Measurements from ENCODE around the gene C2orf68.
"Not testable (repeated sequence)": the region's sequence is repeated elsewhere in the genome, so short reads cannot be mapped to it uniquely, and the experiment has no call there.

The C2orf68 gene

DNA sequence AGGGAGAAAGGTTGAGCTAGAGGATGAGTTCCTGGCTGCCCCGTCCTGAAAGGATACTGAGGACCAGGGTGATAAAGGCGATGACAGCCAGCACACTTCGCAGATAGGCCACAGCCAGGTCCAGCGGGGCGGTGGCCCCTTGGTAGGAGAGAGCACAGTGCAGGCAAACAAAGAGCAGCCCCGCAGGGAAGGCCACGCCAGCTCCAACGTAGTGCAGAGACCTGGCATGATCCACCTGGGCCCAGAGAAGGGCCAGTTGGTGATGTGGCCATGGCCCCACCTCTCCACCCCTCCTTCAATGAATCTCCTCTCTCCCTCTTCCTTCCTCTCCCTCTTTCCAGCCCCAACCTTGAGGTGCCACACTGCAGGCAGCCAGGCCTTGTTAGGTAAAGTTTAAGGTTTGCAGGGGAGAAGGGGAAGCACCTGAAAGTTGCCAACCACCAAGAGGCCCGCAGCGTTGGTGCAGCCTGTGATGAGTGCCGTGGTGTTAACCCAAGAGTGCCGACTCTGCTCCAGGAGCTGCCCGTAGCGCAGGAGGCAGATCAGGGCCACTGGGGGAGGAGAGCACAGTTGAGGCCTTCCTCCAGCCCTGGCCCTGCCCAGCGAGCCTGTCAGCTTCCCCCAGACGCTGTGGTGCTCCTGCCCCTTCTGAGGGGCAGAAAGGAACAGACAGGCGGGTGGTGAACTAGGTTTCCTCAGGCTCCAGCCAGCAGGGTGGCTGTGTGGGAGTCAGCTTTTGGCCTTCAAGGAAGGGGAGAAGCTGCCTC is 12.2 kb downstream of the C2orf68 start:
- DNase-seq (ENCODE audit: low read depth, low spot score), result no peak

DNA sequence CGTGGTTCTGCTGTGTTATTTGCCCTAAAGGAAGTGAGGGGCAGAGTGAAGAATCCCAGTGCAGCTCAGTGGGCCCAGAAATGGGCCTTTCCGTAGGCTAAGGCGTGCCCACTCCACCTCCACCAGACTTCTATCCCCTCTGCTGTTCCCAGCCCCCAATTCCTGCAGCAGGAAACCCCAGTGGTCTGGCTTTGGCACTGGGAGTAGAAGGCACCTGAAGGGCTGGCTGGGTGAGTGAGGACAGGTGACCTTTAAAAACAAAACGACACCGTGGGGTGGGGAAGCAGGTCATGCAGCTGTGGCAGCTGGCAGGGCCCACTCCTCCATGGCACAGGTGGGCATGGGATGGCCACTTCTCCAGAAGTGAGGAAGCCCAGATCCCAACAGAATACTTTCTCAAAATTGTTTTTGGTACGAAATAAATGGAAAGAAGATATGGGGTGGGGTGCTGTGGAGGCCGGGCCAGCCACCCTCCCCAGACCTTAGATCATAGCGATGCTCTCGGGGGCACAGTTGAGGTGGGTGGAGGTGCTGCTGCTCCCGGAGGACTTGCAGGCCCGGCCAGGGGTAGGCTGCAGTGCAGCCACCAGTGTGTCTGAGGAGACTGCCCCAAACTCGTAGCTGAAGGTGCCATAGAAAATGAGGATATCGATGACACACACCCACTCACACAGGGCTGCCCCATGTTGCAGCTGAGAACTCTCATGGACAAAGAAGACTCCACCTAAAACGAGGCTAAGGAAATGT is 13.1 kb downstream of the C2orf68 start:
- DNase-seq (ENCODE audit: low read depth, low spot score), result no peak

DNA sequence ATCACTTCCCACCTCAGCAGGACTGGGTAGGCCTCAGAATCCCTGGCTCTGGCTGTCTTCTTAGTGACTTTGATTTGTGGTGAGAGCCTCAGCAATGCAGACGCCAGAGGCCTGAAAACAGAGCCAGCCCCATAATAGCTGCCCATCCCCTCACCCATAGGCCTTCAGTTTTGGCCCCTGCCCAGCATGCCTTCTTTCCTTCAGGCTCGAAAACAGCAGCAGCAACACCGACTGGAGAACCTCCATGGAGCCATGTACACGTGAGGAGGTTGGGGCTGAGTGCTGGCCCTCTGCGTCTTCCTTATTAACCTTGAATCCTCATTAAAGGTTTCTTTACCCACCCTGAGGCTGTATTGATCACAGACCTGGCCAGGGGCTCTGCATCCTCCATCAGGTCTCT is 14.6 kb downstream of the C2orf68 start:
- DNase-seq (ENCODE audit: low read depth, low spot score), result no peak

DNA sequence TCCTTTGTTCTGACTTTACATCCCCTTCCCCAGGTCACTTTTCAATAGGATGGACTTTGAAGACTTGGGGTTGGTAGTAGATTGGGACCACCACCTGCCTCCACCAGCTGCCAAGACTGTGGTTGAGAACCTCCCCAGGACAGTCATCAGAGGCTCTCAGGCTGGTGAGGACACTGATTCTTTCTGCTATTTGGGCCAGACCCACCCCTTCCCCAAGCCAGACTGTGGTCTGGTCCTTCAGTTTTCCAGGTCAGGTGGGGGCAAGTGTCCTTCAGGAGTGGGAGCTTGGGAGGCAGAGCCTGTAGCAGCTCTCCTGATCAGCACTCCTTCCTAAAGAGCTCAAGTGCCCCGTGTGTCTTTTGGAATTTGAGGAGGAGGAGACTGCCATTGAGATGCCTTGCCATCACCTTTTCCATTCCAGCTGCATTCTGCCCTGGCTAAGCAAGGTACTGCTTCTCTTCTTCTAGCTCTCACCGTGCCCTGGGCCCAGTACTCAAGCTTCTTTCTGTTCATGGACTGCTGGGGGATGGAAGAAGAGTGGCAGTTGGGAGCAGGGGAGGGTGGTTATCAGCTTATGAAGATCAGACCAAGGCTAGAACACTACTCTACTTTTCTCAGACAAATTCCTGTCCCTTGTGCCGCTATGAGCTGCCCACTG is 15.3 kb downstream of the C2orf68 start:
- no peak for DNase-seq (ENCODE audit: low read depth, low spot score)

DNA sequence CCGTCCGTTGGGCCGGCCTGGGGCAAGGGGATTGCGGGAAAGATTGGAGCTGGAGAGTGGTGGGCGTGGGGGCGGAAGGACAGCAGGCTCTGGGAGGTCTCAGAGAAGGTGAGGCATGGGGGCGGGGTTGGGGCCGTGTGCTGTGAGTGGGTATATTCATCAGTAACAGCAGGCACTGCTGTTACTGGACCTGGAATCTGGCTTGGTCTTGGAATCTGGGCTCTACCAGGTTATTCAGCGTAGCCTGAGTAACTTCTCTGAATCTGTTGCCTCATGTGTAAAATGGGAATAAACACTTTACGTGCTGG is 15.9 kb downstream of the C2orf68 start:
- DNase-seq (ENCODE audit: low read depth, low spot score), result no peak

DNA sequence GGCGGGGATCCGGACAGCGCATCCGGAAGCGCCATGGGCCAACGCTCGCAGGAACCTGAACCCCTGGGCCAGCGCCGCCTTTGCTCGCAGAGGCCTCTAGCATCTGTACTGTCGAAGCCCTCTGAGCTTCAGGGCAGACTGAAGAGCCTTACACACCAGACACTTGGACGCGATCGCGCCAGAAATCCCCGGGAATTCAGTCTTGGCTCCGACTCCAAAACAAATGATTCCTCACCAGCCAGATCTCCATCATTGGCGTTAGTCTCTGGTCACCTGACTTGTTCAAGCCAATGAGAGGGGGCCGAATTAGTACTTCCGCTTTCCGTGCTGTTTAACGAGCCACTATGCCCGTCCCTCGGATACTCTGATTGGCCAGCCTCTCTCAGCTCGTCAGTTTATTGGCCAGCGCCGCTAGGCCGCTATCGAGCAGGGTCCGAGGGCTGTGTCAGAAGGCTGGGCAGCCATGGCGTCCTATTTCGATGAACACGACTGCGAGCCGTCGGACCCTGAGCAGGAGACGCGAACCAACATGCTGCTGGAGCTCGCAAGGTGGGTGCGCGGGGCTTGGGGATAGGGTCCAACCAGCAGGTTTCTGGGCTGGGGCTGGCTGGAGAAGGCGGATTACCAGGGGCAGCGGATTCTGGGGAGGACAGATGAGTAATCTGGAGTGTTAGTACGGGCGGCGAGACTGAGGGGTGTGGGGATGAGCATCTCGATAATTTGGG is 16.4 kb downstream of the C2orf68 start, which contains the start of gene RNF181:
RNF181 (plus strand) TSS at position 445 of the 725 bp plus-strand sequence; CDS start at position 464, 19 bp downstream.
- DNase-seq (ENCODE audit: low read depth, low spot score), result peak; percentile 74

DNA sequence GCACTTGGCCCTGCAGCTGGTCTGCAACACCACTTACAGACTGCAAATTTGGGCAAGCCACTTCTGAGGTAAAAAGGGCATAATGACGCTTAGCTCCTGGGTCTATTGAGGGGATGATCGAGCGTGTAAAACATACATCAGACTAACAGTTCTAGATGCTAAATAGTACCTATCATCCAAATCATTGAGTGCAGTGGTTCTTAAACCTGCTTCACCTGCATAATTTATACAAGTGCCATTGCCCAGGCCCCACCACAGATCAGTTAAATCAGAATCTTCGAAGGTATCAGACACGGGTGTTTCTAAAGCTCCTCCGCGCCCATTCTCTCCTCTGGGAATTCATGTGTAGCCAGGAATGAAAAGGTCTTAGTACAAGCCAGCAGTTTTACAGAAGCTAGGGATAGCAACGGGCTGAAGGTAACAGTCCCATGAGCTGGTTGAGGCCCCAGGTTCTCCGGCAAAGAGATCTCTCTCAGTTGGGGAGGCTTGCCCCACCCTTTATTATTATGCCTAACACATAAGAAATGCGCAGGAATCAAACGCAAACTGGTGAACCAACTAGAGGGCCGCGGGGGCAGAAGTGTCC is 17.1 kb downstream of the C2orf68 start:
- no peak for DNase-seq (ENCODE audit: low read depth, low spot score)

DNA sequence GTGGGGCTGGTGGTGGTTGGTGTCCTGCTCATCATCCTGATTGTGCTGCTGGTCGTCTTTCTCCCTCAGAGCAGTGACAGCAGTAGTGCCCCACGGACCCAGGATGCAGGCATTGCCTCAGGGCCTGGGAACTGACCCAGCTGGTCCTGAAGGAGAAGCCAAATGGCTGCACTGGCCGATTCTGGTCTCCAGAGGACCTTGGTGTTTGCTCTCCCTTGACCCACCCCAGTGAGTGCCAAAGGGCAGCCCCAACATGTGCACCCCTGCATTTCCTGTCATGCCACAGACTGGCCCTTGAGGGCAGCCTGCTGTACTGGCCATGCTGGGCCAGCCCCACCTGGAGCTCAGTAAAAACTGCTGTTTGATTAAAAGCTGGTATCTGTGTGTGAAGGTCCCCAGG is 18.8 kb downstream of the C2orf68 start:
- DNase-seq (ENCODE audit: low read depth, low spot score), result no peak

DNA sequence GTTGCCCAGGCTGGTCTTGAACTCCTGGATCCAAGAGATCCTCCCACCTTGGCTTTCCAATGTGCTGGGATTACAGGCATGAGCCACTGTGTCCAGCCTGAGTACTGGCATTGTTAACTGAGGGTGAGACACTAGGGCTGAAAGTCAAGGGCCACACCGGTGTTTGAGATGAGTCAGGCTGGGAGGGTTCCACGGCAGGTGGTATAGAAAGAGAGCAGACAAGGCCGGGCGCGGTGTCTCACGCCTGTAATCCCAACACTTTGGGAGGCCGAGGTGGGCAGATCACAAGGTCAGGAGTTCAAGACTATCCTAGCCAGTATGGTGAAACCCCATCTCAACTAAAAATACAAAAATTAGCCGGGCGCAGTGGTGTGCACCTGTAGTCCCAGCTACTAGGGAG is 19.6 kb downstream of the C2orf68 start:
- not testable (repeated sequence) for DNase-seq (ENCODE audit: low read depth, low spot score)

DNA sequence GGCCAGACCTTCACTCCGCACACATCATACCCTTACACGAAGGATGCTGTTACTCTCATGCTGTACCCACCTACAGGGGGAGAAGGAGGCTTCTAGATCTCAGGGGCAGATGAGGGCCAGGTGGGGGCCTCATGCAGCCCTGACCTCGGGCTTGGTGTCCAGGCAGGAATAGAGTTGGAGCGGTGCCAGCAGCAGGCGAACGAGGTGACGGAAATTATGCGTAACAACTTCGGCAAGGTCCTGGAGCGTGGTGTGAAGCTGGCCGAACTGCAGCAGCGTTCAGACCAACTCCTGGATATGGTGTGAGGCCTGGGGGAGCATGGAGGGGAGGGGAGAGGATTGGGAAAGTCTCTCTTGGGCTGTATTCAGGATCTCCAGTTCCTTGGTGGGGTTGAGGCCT is 20.3 kb downstream of the C2orf68 start:
- no peak for DNase-seq (ENCODE audit: low read depth, low spot score)

DNA sequence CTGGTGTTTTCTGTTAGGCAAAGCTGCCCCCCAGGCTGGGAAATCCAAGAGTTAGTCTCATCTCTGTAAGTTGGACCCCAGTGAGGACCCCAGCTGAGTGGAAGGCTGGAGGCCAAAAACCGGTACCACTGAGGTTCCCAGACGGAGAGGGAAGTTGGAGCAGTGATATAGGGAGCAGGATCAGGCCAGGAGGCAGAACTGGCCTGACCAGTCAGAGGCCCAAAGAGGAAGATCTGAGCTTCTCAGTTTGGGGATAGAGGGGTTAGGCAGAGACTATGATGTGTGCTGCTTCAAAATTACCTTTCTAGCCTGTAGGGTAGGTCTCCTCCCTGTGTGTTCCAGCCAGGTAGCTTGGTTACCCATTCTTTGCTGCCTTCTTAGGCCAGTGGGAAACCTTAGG is 20.9 kb downstream of the C2orf68 start:
- no peak for DNase-seq (ENCODE audit: low read depth, low spot score)

DNA sequence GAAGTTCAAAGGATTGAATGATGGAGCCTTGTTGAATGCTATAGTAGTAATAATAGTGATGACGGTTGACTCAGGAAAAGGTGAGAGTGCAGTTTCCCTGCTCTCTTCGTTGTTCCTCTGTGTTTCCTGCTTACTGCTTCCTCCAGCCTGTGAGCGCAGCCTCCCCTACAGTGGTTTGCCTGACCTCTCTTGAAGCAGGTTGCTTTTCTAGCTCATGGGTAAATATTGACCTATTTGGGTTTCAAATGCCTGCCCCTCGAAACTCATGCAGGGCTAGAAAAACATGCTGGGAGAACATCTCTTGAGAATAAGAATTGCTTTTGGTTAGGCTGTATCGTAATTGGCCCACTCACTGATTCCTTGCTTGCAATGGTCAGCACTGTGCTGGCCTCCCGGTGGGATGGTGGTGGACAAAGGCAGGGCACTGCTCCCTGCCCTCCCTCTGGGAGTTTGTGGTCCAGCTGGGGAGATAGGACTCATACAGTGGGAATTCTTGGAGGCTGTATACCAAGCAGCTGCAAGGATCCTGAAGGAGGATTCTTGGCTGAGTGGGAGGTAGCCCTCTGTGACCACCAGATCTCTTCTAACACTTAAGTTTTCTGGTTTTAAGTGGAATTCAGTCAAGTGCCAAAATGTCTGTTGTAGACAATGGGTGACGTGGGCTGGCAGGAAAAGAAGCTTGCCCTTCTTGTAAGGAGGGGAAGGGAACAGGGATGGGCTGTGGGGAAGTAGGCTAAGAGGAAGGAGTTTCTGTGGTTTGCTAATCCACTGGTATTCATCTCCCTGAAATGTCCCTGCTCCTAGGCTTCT is 21.7 kb downstream of the C2orf68 start:
- no peak for DNase-seq (ENCODE audit: low read depth, low spot score)

DNA sequence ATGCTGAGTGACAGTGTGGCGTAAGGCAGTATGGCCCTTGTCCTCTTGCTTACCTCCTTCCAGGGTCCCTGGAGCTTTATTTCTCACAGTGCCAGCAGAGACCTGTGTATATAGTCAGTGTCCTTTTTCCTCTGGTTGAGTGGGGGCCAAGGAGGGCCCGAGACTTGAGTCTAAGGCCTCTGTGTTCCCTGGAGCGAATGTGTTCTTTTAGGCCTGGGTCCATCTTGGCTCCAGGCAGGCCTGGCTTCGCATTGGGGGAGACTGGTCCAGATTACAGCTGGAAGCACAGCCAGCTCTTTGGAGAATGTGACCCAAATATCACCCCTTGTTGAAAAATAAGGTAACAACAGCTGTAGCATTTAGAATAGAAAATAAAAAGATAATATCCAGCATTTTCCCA is 22.7 kb downstream of the C2orf68 start:
- no peak for DNase-seq (ENCODE audit: low read depth, low spot score)

DNA sequence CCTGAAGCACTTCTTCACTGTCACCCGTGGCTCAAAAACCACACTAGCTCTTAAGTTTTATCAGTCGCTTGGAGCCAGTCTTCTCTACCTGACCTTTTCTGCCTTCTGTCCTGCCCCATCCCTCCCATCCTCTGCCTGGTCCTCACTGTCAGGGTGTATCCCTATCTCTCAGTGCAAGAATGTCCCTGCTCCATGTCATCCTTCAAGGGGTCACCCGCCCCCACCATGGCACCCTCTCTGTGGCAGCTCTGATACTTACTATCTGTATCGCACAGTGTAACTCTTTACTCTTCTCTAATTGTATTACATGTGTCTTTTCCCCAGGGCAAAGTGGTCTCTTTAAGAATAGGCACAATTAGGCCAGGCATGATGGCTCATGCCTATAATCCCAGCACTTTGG is 23.2 kb downstream of the C2orf68 start:
- DNase-seq (ENCODE audit: low read depth, low spot score), result no peak

DNA sequence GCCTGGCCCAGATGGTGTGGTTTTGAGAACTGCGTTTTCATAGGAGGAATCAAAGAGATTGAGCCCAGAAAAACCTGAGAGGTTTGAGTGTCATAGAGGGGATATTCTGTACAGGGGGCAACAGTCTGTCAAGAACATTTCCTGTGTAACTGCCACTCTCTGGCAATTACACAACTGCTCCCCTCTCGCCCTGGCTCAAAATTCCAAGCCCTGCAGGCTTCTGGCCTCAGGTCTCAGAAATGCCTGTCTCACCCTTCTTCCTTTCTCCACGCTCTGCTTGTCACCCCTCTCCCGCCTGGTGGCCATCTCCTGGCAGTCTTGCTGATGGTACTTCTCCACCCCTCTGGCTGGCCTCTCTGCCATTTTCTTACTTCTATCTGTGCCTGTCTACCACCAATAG is 23.6 kb downstream of the C2orf68 start:
- DNase-seq (ENCODE audit: low read depth, low spot score), result no peak

DNA sequence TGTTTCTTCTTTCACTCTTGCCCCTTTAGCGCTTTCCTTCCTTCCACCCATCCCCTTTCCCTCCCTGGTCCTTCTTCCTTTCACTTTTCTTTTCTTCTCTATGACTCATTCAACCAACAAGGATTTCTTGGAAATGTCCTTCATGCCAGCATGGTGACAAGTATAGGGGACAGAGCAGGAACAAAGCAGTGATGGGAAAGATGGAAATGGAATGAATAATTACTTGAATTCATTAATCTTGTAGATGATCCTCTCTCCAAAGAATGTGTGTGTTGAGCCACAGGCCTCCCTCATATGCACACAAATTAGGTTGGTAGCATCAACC is 26.1 kb downstream of the C2orf68 start:
- no peak for DNase-seq (ENCODE audit: low read depth, low spot score)

DNA sequence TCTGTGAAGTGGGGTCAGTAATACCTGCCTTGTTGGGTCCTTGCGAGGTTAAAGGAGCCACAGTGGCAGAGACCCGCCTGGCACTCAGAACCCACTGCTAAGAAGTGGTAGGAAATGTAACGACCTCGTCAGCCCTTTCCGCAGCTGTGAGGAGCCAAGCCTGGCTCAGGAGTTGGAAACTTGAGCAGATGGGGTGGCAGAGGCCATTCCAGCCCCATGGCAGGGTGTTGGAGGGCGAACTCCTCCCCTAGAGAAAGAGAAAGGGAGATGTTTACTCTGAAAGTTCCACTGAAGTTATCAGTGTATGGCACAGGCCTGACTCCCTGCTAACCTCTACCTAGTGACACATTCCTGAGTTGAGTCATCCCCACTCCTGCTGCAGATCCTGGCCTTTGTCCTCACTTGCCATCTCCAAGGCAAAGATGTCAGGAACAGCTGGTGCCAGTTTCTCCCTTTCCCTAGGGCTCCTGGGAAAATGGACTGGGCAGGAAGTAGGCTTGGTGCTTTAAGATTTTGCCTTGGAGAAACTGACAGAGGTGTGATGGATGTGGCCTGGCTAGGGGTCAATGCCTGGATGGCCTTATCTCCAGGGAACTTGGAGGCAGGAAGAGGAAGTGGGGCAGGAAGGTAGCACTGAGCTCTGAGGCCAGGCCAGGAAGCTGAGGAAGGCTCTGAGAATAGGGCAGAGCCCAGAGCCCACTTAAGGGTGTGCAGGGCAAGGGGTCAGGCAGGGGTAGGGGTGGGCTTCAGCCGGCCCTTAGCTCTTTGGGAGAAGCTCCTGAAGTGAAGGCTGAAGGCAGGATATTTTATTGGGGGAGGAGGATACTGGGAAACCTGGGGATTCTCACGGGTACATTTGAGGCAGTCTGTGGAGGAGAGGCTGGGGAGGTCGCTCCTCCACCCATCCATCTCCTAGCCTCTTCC is 26.7 kb downstream of the C2orf68 start:
- no peak for DNase-seq (ENCODE audit: low read depth, low spot score)

DNA sequence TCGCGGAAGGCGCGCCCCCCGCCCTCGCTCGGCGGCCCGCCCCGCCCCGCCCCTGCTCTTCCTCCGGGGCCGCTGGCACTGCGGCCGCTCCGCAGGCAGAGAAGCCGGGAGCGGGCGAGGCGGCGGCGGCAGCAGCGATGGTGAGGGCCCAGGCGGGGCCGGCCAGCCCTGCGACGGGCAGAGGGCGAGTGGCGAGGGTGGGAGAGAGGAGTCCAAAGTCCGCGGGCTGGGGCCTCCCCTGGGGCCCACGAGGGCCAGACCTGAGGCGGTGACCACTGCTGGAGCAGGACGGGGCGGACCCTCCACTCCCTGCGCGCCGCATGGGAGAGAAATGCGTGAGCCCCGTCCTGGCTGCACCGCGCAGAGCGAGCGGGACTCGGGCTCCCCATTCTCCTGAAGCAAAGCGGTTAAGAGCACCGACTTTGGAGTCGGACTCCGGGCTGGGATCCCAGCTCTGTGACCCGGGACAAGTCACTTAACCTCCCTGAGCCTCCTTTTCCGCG is 27.5 kb downstream of the C2orf68 start, which contains the start of gene VAMP5:
VAMP5 (plus strand) TSS at position 78 of the 503 bp plus-strand sequence; CDS start at position 138, 60 bp downstream.
- DNase-seq (ENCODE audit: low read depth, low spot score), result no peak

DNA sequence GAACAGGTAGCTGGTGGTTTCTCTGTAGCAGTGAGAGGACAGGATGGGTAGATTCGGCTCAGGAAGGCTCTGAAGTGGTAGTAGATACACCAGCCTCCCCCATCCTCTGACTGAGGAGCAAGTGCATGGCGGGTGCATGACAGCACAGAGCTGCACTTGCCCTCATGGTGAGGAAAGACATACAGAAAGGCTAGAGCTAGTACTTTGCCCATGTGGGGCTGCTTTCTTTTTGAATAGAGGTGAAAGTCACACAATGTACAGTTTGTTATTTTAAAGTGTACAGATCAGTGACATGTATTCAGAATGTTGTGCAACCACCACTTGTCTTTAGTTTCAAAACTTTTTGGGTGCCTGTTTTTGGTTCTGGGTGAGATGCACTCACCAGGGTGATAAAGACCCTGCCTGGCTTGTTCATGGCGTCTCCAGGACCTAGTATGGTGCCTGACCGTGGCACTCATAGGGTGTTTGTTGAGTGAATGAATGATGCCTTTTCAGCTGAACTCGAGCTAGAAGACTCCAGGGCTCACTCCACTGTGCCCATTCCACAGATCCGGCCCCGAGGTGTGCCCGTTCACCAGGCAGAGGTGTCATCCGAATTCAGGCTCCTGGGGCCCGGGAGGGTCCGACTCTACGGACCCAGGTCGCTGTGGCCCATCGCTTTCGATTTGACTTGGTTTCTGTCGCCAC is 28.1 kb downstream of the C2orf68 start:
- no peak for DNase-seq (ENCODE audit: low read depth, low spot score)

All from activated naive CD8-positive, alpha-beta T cell treated with anti-CD3 and anti-CD28 coated beads, Interleukin-2, amount 50 U/mL, for 16 hours (primary cell).